HUDEP-2 (cell line): ENCODE results near the gene SCT.

ENCODE experiments used
- DNase-seq, 76 experiments: peaks; one replicate each; lab custom pipeline; 2025; ENCODE audit not compliant: unreplicated experiment in 76 of 76; lab: John Stamatoyannopoulos, UW

SCT gene

DNA sequence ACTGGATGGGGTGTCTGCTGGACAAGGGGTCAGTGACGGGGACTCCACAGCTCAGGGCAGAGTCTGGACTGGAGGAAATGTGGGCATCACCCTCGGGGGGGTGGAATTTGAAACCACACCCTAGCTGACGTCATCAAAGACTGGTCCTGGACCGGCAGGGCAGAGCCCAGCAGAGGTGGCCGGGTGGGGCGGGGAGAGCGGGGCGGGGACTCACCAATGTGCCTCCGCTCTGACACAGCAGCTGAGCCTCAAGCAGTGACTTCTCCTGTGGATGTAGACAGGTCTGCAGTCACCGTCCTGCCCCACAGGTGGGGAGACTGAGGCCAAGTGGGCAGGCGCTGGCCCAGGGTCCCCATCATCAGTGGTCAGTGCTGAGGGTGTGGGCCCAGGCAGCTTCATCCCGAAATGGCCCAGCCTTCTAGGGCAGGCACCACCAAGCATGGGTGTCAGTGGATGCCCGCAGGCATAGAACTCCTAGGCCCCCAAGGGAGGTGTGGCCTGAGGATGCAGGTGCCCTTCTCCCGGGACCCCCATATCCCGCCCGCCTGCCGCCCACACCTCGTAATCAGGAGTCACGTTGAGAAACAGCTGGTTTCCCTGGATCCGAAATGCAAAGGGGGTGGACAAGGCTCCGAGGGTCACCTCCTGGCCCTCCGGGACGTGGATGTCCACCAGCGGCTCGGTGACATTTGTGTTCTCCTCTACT is 2.8 kb downstream of the SCT start:
- DNase-seq = peak in 43 of 76 experiments; percentile 8 to 69 (median 38)

GRCh38 chr11:623349-623869 is 3.6 kb downstream of the SCT start:
- no peak for DNase-seq

GRCh38 chr11:621838-622237 is 5.1 kb downstream of the SCT start:
- DNase-seq = no peak

DNA sequence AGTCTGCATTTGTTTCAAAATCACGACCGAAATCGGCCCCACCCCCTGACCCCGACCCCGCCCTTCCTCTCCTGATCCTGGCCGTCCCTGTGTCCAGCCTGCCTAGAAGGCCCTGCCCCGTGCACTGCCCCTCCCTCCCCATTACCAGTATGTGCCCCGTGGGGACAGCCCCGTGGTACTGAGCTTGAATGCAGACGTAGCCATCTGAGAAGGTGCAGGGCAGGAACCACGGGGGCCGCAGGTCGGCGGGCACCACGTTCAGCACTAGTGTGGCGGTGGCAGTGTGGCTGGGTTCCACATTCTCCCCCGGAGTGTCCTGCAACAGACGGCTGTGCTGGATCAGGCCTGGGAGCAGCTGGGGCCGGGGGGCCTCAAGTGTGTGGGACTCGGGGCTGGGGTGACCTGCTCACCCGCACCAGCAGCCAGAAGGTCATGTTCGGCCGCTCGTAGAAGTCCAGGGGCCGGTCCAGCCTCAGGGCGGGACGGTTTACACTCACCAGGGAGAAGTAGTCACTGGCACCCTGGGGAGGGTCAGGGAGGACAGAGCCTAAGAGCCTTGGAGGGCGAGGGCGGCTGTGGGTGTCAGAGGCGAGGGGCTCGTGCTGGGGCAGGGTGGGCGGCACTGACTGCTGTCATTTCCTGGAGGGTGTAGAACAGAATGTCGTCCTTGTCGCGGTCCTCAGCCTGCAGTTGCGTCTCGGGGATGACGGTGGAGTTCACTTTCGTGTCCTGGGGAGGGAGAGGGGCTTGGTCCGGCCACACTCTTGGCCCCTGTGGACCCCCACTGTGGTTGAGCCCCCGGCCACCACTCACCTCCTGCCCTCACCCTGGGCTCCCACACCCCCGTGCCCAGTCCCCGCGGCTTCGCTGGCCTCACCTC is 5.8 kb downstream of the SCT start:
- DNase-seq = no peak

DNA sequence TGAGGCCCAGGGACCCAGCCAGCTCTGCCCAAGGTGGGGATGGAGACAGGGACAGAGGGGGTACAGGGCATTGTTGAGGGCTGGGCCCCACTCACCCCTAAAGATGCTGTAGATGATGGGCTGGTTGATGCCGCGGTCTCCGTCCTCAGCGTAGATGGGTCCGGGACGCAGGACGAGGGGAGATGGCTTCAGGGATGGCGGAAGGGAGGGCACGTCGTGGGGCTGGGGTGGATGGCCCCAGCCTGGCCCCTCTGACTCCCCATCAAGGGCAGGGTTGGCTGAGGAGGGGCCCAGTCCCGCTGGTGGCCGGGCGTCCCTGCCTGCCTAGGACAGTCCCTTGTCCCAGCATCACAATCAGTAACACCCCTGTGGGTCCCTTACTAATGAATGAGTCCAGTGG is 6.8 kb downstream of the SCT start:
- DNase-seq = no peak

DNA sequence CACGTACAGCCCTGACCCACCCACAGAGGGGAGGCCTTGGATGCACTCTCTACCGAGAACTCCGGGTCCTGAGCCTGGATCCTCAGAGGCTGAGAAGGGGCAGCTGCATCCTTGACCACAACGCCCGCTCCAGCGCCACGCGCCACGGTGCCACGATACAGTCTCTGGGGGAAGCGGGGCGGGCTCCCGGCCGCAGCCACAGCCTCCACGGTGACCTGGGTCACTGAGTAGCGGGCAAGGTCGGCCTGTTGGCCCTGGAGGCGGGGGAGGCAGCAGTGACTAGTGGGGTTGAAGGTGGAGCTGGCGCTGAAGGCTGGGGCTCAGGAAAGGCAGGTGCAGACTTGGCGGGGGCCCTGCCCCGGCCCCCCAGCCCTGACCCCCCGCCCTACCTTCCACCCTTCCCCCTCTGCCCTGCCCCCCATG is 7.3 kb downstream of the SCT start:
- no peak for DNase-seq

GRCh38 chr11:618856-619627 is 7.9 kb downstream of the SCT start:
- DNase-seq = no peak

DNA sequence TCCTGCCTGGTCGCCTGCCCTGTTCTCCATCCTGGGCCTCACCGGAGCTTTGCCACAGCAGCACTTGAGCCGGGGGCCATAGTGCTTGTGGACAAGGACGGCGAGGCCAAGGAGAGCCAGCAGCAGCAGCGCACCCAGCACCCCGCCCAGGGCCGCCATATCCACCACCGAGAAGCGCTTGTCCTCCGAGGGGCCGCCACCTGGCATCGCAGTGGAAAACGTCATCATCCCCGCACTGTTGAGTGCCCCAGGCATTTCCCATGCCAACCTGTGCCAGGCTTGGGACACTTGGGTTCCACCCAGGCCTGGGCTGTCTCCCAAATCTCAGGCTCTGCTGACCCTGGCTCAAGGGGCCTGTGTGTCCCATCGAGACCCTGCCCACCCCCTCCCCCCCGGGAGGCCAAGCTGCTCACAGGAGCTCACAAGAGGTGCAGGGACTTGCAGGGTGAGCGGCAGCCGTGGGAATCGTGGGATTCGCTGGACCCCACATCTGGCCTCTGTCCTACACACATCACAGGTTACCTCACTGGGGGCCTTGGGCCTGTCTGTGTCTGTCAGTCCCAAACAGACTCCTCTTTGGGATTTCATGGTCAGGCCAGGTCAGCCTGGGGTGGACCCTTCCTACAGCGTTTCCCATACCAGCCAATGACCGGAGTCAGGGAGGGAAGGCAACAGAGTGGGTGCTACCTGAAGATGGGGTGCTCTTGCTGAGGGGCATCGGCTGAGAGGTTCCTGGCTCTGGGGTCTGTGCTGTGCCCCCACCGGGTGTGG is 8.9 kb downstream of the SCT start:
- no peak for DNase-seq

DNA sequence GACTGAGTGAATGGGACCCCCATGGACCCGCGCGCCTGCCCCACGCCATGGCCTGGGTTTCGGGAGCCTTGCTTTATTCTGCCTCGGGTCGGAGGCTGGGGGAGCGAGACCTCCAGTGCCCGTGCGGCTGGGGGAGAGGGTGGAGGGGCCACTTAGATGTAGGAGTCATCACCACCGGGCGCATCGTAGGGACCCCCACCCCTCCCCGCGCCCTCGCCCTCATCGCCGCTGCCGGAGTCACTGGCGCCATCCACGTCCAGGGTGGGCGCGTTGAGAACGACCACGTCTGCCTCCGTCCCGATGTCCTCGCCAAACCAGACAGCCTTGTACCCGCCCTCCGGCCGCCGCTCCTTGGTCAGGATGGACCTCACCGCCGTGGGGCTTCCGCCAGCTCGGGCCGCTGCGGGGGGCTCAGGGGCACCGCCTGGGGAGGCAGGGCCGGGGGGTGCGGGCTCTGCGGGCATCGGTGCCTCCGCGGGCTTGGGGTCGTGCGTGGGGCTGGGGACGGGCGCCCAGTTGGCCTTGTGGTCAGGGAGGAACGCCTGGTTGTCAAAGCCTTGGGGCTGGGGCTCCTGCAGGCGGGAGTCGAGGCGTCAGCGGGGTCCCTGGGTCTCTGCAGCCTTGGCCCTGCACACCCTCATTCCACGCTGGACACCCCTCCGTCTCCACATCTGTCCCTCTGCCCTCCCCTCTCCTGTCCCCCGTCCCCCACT is 9.6 kb downstream of the SCT start:
- no peak for DNase-seq

GRCh38 chr11:616320-617198 is 10.4 kb downstream of the SCT start:
- no peak for DNase-seq

GRCh38 chr11:615504-616319 is 11.3 kb downstream of the SCT start, which contains the start of gene IRF7:
TSS of gene IRF7 (minus strand) at chr11:615950. CDS start at chr11:615364, 586 bp downstream.
- peak in 75 of 76 experiments; percentile 41 to 92 (median 81) for DNase-seq

- DNase-seq = no peak
These were observed 12.1 kb downstream of the SCT start for GRCh38 chr11:614623-615503.

DNA sequence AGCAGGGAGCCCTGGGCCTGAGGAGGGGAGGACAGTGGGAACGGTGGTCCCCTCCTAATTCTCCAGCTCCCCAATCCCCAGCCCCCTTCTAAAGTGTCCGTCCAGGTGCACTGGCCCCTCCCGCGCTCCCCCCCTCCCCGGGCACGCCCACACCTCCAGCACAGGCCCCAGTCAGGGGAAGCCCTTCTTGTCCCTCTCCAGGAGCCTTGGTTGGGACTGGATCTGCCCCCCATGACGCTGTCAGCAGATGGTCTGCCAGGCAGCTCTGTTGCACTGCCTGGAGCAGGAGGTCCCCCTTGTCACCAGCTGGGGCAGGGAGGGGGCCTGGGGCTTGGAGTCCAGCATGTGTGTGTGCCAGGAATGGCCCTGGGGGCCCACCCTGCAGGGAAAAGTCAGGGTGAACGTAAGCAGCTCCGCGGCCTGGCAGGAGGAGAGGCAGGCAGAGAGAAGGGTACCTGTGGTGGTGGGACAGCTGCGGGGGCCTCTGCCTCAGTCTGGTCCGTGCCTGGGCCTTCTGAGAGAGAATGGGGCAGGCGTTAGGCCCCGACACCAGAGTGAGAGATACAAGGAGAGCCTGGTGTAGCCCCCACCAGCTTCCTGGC is 12.9 kb downstream of the SCT start:
- no peak for DNase-seq

DNA sequence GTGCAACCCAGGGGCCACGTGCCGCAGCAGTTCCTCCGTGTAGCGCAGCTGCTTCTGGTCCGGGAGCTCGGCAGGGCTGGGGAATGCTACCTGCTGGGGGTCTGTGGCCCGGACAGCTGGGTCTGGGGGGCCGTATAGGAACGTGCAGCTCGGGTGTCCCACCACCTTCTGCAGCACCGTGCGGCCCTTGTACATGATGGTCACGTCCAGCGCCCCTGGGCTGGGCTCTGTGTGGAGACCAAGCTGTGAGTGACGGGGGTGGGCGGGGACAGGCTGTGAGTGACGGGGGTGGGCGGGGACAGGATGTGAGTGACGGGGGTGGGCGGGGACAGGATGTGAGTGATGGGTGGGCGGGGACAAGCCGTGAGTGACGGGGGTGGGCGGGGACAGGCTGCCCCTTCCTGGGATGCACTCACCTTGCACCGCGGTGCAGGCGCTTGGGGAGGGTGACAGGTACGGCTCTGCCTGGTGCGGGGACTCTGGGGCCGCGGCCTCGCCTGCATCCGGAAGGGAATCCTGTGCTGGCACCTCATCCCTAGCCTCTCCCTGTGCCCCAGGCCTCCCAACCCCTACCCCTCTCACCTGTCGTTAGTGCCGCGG is 13.5 kb downstream of the SCT start:
- DNase-seq = peak in 62 of 76 experiments; percentile 6 to 86 (median 68)

DNA sequence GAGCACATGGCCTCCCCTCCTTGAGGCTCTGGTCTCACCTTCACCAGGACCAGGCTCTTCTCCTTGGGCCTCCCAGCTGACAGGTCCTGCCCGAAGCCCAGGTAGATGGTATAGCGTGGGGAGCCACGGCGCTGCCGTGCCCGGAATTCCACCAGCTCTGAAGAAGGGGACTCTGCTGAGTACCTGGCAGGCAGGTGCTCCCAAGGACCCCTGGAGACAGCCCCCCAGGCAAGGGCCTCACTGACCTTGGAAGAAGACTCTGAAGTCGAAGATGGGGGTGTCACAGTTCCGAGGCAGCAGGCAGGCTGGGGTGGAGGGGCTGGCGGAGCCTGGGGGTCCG is 14.1 kb downstream of the SCT start:
- no peak for DNase-seq
